ENCODE measurements around the gene GPATCH2L. TPM values are rescaled to one million over a fixed set of nuclear protein-coding genes. Genes with fewer than 3 reads are reported as not detected.

GPATCH2L gene
- total RNA-seq, 3 donors from 2014 or later = 33.9 to 59.3 (median 40.9) TPM

DNA sequence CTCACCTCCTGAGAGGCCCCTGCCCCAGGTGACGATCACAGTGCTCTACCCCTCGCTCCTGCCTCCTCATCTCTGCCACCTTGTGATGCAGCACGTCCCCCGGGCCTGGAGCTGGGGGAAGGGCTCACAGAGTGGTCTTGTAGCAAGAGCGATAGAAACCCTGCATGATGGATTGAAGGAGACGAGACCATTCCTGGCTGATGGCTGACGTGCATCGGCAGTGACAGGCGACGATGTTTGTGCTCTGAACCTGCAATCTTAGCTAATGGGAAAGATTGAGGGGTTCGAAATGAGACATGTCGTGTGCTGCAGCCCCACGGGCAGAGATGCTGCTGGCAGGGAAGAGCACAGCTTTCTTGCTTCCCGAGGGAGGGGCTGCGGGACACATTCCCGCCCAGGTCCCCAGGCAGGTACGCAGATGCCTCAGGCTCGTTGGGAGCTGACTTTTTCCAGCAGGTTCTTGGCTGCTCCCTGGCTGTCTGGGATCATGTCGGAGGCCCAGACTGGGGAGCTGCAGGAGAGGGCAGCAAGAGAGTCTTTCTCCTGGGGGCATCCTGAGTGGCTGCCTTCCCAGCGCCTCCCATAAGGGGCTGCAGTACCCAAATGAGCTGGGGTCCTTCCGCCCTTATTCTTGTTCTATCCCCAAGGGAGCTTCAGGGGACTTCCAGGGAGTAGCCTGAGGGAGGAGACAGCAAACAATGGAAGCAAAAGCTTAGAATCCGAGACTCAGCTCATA is 38.7 kb upstream of the GPATCH2L start:
- ATAC-seq (no peak), DNase-seq (no peak)
- TF ChIP-seq CTCF (IDR thresholded peaks at IDR 0.05) = no peak
- no peaks in the 10 kb centered on the region for H3K36me3 ChIP-seq (ENCODE audit: low read depth)
- no peak overlapping the region for H3K4me3 ChIP-seq
- H3K9me3 ChIP-seq = no peaks in the 10 kb centered on the region
- intact Hi-C loops (cut with DNase I, micrococcal nuclease) = no loop called here
- no peaks in the 10 kb centered on the region for H3K4me1 ChIP-seq (ENCODE audit: low read depth)

- ATAC-seq = no peak
- Histone ChIP-seq H3K4me3 (no peak overlapping the region), H3K36me3 (ENCODE audit: low read depth) (no peaks in the 10 kb centered on the region), H3K4me1 (ENCODE audit: low read depth) (no peaks in the 10 kb centered on the region), H3K9me3 (no peaks in the 10 kb centered on the region)
- TF ChIP-seq CTCF (IDR thresholded peaks at IDR 0.05) = no peak
- intact Hi-C loops (cut with DNase I, micrococcal nuclease) = no loop called here
- no peak for DNase-seq
Measured at GRCh38 chr14:76113691-76114090, 38.0 kb upstream of the GPATCH2L start.

DNA sequence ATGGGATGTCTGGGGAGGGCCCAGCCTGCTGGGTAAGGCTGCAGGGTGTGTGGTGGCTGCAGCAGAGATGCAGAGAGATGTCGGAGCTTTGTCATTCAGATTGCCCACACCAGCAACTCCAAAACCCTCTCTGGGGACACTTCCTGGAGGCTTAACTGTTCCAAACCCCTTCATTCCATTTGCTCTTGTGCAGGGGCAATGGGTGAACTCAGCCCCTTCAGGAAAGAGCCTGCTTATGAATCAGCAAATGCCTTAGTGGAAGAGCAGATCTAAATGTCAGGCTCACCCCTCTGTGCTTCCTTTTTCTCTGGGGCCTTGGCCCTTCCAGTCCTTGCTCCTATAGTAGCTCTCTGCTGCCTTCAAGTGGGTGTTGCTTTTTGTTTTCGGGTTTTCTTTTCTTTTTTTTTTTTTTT is 36.7 kb upstream of the GPATCH2L start:
- DNase-seq = no peak

DNA sequence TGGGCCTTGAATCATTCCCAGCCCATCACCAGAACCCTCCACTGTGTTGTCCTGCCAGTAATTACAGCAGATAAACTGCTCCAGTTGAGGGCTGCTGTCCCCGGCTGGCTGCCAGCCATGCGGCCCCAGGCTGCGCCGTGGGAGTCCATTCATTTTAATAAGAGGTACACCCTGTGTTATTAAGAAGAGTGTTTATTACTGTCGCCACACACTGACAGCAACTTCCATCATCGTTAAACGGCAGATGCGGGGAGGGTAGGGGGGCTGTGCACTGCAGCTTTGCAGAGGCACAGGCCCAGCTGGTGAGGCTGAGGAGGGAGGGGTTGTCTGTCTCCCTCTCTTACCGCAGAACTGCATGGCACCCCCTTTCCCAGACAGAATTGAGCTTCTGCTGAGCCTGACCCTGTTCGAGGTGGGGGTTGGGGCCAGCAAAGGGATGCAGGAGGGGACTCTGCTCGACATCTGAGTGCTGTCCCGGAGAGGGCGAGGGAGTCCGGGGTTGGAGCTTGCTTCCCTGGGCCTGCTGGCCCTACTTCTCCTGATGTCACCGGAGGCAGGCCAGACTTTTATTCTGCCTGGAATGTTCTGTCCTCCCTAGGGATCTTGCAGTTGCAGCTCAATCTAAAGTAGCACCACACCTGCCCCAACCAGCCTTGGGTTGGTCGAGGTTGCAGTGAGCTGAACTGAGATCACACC is 33.8 kb upstream of the GPATCH2L start:
- Histone ChIP-seq H3K4me1 (ENCODE audit: low read depth) (no peaks in the 10 kb centered on the region), H3K36me3 (ENCODE audit: low read depth) (no peaks in the 10 kb centered on the region), H3K9me3 (no peaks in the 10 kb centered on the region), H3K4me3 (no peak overlapping the region)
- intact Hi-C loops (cut with DNase I, micrococcal nuclease) = no loop called here
- ATAC-seq (no peak), DNase-seq (no peak)
- no peak for TF ChIP-seq CTCF (IDR thresholded peaks at IDR 0.05)

More for the DNA sequence above, 36.7 kb upstream of the GPATCH2L start:
- H3K4me1 ChIP-seq (ENCODE audit: low read depth) = no peaks in the 10 kb centered on the region
- no peak overlapping the region for H3K4me3 ChIP-seq
- no peak for ATAC-seq
- H3K9me3 ChIP-seq = no peaks in the 10 kb centered on the region
- no peak for TF ChIP-seq CTCF (IDR thresholded peaks at IDR 0.05)
- intact Hi-C loops (cut with DNase I, micrococcal nuclease) = no loop called here
- H3K36me3 ChIP-seq (ENCODE audit: low read depth) = no peaks in the 10 kb centered on the region

DNA sequence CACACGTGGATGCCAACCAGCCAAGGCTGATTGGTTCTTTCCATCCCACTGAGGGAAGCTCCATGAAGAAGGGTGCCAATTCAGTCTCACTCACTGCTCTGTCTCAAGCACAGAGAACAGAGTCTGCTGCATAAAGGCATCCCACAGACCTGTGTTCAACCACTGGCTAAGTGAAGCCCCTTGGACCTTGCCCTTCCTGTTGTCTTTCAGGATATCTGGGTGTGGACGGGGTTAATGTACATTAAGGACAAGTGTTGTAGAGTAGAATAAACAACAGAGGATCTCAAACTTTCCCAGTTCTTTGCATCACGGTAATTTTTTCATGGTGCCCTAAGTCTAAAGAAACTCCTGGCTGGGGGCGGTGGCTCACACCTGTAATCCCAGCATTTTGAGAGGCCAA is 33.1 kb upstream of the GPATCH2L start:
- intact Hi-C loops (cut with DNase I, micrococcal nuclease) = no loop called here
- no peak for ATAC-seq
- TF ChIP-seq CTCF (IDR thresholded peaks at IDR 0.05) = no peak
- no peak for DNase-seq
- no peak overlapping the region for H3K4me3 ChIP-seq
- no peaks in the 10 kb centered on the region for H3K9me3 ChIP-seq
- H3K4me1 ChIP-seq (ENCODE audit: low read depth) = no peaks in the 10 kb centered on the region
- no peaks in the 10 kb centered on the region for H3K36me3 ChIP-seq (ENCODE audit: low read depth)

All from mucosa of descending colon (tissue), 3 donors.